SK-N-DZ (cell line): ENCODE measurements around the gene IL22RA2.

ENCODE experiments used
- DNase-seq: peaks from one replicate; pipeline ENCODE4 v3.0.0-alpha.2; 2015; ENCODE audit warnings: low spot score

Gene IL22RA2

GRCh38 chr6:137097526-137097925 lies 75.9 kb downstream of the IL22RA2 start:
- no peak for DNase-seq

GRCh38 chr6:137097057-137097456 lies 76.4 kb downstream of the IL22RA2 start:
- no peak for DNase-seq

DNA sequence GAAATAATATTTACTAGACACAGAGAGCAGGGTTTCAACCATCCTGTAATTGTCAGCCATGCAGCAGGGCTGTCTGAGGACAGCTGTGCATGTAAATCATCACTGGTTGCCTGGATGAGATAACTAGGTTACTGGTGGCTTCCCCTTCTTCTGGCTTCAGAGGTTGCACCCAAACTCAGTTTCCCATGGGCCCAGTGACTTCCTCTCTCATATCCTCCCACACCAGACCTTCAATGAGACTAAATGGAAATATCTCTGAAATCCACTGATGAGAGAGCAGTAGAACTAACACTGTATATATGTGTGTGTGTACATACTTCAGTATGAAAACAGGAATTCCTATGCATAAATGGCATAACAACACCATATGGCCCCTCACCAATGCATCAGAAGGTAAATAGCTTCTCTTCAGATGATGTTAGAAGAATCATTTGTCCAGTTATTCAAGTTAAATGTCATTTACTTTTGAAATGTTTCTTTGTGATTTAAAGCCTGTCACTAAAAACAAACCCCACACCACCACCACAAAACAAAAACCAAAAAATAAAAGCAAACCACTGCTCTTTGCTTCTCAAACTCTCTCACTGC lies 77.7 kb downstream of the IL22RA2 start:
- peak; percentile 65 for DNase-seq

DNA sequence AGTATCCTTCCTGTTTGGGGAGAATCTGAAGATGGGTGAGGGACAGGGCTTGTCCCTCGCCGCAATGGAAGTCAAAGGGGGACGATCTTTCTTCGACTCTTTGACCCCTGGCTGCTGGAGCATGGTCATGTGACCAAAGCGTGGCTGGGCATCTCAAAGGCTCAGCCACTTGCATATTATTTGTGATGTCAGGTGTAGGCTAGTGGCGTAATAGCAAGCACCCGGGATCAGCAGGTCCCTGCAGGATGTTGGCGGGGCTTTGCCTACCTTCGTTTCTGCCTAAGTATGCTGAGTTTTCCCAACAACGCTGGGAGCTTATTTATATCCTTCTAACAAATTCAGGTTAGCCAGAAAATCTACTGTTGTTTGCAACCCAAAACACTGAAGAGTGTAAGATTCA lies 78.4 kb downstream of the IL22RA2 start:
- peak; percentile 37 for DNase-seq

DNA sequence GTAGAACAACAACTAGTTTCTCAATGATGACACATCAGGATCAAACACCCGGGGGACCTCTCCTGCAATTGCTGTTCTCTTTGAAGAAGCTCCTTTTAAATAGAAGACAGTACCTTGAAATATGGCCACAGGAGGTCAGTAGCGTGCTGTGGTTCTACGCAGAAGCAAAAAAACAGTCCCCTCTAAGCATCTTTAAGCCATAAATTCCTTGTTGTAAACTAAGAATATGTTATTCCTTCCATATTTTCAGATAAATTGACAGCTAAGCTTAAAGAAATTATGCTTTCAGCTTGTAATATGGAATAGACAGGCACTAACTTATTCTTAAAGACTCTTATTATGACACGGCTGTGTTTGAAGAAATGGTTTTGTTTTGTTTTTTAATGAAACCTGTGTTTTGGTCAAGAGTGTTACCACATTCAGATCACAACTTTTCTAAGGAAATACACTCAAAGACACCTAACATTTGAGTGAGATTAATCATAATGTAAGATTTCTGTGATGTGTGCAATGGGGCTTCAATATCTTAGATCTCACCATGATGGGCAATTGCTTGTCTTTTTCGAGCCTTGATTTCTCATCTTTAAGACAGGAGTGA lies 78.9 kb downstream of the IL22RA2 start:
- peak; percentile 82 for DNase-seq
